Renal cortical epithelial cell (primary cell): Measurements from ENCODE around the gene BTBD6. TPM values are rescaled to one million over a fixed set of nuclear protein-coding genes. Genes with fewer than 3 reads are reported as not detected.
"Not testable (repeated sequence)": the region's sequence is repeated elsewhere in the genome, so short reads cannot be mapped to it uniquely, and the experiment has no call there.

Experiments
- DNase-seq: peaks from one replicate; pipeline ENCODE4 v3.0.0-alpha.2; 2011; ENCODE audit warnings: low read depth
- total RNA-seq: library from RNA; depleted of rRNA; stranded (reverse); fragments of >200 nt; gene quantifications from 2 replicates; pipeline ENCODE4 v1.2.3, GENCODE V29; 2014

Gene BTBD6
- total RNA-seq, 1 donor from 2014 or later = 26.5 TPM

DNA sequence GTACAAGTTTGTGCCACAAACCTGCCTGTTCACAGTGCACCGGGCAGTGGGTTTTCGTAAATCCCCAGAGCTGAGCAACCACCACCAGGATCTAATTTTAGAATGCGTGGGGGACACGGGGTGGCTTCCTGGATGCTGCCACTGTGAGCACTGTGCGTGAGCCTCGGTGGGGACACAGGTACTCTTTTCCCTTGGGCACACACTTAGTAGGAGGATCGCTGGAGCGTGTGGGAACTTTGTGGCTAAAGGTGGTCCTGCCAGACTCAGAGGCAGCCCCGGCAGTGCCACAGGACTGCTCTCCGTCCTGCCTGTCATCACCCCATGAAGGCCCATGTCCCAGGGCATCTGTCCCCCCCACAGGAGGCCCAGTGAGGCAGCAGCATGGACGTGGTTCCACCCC is 21.1 kb downstream of the BTBD6 start:
- DNase-seq = no peak

DNA sequence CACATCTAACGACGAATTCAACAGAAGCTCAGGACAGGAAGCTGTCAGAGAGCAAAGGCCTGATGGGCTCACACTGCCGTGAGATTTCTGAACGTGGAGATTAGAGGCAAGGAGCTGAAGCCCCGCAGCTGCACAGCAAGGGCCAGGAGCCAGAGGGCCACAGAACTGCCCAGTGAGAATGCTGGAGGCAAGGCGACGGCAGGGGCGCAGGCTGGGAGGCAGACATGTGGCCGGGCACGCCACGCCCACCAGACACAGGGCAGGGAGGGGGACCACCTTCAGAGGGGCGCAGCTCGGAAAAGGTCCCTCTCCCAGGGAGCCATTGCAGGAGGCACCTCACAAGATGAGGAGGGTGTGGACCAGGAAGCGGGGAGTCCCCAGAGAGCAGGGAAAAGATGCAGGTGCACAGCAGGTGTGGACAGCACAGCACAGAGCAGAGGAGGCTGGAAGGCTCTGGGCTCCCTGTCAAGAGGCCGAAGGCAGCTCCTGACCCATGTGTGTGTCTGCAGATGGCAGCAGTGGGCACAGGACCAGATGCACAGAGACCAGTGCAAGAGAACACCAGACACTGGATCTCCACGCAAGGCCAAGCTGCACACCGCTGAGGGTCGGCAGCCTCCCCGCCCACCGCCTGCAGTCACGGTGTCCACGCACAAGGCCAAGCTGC is 23.0 kb downstream of the BTBD6 start:
- DNase-seq = no peak

DNA sequence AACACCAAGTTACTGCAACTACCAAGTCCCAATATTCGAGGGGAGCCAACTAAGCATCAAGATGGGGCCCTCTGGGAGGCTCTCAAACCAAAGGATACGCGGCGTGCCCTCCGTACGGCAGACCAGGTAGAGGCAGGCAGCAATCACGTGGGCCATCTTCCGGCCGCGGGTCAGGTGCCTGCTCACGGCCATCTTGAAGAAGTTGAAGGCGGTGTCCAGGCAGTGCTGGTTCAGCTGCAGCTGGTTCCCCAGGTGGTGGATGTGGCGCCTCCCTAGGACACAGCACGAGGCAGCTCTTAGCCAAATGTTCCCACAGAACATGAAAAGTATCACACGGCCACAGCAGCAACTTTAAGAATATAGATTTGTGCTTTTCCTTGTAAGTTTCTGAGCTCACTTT is 24.3 kb downstream of the BTBD6 start:
- DNase-seq = no peak

DNA sequence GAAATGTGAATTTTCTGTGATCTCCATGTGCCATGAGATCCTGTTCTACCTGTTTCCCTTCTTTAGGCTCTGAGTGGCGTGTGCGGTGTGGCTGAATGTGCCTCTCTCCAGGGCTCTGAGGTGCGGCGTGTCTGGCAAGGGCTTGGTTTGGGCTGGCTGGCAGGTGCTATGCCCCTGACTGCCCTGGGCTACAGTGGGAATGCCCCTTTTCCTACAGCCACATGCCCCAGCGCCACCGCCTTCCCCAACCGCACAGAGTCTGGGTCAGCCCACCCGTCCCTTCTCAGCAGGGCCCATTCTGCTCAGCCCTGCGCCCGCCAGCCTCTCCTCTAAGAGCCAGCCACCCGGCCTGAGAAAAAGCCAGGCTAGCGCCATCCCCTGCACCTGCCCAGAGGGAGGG is 24.7 kb downstream of the BTBD6 start:
- DNase-seq = no peak

DNA sequence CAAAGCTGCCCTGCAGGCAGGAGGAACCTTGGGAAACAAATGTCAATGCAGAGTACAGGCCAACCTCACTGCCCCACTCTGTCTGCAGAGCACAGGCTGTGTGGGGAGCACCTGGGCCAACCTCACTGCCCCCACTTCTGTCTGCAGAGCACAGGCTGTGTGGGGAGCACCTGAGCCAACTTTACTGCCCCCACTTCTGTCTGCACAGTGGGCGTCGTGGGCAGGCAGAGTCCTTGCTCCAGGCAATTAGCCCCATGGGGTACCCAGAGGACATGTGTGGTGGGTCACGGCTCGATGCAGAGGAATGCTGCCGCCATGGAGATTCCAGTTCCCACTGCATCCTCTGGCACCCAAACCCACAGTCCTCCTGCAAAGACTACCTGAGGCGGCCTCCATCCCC is 26.3 kb downstream of the BTBD6 start:
- DNase-seq = no peak

DNA sequence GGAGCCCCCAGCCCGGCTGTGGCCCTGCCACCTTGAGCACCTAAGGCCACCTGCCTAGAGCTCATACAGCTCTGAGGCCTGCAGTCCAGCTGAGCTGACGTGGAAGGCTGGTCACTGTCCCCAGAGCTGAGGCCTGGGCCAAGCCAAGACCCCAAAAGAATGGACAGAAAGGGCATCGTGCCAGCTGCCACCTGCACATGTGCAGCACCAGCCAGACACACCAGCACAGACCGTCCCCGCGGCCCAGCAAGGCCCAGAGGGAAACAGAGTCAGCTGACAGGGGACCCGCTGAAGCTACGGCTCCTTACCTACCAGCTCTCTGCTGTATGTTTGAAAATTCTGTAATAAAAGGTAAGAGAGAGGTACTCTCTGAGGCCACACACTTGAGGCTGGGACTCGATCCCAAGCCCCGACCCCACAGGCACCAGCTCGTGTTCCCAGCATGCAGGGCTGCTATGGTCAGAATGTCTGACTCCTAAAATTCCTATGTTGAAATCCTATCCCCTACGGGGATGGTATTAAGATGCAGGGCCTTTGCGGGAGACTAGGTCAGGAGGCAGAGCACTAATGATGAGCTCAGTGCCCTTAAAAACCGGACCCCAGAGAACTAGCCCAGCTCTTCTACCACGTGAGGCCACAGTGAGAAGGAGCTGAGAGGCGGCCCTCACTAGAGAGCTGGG is 27.1 kb downstream of the BTBD6 start:
- DNase-seq = peak; percentile 23

DNA sequence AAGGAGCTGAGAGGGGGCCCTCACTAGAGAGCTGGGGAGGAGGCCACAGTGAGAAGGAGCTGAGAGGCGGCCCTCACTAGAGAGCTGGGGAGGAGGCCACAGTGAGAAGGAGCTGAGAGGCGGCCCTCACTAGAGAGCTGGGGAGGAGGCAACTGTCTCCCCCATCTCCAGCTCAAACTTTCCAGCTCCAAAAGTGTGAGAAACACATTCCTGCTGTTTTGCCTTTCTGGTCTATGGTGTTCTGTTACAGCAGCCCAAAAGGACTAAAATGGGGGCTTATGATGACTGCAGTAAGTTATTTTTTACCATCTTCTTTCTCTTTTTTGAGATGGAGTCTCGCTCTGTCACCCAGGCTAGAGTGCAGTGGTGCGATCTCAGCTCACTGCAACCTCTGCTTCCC is 29.1 kb downstream of the BTBD6 start:
- not testable (repeated sequence) for DNase-seq

DNA sequence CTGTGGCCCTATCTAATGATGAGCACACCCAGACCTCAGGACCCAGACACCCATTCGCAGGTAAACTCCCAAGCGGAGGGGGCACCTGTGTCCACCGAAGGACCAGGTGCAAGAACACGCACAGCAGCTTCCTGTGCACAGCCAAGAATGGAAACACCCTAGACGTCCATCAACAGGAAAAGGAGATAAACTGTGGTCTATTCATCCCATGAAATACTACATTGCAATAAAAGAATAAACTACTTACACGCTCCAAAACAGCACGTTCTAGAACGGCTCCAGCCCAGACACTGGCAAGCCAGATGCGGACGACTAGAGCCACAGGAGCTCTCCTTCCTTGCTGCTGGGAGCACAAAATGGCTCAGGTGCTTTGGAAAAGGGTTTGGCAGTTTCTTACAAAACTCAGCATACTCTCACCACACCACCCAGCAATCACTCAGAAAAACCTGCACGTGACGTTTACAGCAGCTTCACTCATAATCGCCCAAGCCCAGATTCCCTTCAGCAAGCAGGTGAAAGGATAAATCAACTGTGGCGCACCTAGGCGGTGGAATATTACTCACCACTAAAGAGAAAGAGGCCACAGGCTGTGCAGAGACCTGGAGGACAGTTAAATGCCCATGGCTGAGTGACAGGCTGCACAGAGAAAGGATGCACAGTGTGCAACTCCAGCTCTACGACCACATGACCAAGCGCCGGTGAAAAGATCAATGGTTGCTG is 31.5 kb downstream of the BTBD6 start:
- no peak for DNase-seq

DNA sequence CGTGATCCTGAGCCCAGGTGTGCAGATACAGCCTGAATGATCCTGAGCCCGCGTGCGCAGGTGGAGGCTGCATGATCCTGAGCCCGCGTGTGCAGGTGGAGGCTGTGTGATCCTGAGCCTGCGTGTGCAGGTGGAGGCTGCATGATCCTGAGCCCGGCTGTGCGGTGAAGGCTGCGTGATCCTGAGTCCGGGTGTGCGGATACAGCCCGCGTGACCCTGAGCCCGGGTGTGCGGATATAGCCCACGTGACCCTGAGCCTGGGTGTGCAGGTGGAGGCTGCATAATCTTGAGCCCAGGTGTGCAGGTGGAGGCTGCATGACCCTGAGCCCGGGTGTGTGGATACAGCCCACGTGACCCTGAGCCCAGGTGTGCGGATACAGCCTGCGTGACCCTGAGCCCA is 32.2 kb downstream of the BTBD6 start:
- DNase-seq = no peak

DNA sequence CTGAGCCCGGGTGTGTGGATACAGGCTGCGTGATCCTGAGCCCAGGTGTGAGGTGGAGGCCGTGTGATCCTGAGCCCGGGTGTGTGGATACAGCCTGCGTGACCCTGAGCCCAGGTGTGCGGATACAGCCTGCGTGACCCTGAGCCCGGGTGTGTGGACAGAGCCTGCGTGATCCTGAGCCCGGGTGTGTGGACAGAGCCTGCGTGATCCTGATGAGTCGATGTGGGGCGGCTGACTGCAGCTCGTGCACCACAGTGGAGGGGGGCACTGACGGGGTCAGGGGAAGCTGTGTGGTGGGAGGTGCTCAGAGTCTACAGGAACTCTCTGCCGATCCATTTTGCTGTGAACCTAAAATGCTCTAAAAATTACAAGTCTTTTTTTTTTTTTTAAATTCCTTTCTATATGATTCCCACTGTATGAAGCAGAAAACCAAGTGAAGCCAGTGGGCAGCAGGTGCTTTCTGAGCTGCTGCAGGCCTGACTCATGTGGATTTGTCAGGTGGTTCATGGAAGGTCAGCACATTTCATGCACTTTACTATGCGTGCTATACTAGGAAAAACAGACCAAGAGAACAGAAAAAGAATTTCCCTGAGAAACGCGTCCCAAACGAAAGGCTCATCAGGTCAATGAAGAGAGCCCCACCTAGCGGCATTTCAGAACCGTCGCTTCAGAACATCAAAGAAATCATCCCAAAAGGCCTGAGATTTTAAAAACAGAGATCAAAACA is 33.2 kb downstream of the BTBD6 start:
- DNase-seq = peak; percentile 82

DNA sequence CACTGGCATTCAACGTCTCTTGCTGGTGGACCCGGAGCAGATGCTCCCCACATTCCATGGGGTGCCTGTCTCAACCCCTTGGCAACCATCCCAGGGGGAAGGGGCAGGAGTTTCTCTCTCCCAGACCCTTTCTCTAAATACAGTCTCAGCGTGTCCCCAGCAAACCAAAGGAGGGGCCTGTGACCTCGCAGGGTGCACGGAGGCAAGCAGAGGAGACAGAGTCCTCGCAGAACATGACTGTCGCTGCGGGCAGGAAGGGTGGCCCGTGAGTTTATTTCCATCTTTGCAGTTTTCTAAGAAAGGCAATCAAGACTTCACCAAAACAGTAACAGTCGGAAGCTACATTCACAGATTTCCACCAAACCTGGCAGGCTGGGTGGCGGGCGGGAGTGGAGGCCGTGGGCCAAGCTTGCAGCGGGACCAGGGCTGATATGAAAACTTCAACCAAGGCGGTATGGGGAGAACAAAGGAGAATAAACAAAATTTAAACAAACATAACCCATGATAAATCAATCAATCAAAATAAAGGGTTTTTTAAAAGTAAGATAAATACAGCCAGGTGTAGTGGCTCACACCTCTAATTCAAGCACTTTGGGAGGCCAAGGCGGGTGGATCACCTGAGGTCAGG is 33.9 kb downstream of the BTBD6 start:
- DNase-seq = no peak

DNA sequence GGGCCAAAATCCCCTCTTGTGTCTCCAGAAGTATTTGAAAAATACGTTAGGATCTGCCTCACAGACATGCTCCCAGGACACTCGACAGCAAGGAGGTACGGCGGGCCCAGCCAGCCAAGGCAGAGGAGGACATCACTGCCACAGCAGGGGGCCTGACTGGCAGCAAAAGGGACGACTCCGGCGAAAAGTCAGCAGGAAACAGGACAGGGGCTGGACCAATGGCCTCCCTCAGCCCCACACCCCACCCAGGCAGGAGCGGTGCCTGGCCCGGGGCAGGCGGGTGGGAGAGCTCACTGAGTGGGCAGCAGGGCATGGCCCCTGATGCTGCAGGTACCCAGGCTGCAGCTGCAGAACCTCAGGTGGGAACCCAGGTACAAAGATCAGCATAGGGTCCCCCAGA is 34.7 kb downstream of the BTBD6 start:
- DNase-seq = no peak

DNA sequence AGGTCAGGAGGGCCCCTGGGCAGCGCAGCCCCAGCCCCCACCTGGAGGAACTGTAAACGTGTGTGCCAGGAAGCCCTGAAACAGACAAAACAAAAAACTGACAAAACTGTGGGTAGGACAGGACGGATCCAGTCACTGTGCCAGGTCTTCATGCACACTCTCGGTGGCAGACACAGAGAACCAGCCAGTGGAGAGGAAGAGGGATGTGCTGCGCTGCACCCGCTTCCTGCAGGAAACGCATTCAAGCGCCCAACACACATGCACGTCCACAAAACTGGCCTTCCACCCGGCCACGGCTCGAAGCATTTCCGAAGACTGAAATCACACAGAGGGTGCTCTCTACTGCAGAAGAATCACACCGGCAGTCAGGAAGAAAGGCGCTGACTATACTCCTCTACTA is 35.6 kb downstream of the BTBD6 start:
- DNase-seq = no peak

DNA sequence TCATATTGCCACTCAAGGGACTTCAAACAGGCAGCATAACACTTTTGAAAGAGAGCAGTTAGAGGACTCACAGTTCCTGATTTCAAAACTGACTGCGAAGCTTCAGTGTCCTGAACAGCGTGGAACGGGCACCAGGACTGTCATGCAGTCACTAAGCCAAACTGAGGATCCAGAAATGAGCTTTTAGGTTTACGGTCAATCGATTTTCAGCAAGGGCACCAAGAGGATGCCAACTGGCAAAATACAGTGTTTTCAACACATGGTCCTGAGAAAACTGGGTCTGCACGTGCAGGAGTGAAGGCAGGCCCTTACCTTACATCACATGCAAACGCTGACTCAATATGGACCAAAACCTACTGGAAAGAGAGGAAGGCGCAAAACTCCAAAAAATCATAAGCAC is 36.8 kb downstream of the BTBD6 start:
- DNase-seq = no peak

DNA sequence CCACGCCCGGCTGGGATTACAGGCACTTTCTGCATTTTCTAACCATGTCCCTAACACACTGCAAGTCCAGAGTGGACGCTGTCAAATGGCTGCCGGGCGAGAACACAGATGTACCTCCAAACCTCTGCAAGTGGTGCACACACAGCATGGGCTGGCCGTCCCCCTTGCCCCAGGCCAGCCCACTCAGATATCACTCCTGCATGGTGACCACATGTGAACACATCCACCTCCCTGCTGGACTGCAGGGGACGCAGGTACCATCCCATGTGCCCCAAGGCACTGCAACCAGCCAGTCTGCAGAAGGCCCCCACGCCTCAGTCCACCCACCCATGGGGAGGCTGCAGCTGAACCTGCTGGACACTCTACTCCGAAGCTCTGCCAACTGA is 38.4 kb downstream of the BTBD6 start:
- DNase-seq = no peak

DNA sequence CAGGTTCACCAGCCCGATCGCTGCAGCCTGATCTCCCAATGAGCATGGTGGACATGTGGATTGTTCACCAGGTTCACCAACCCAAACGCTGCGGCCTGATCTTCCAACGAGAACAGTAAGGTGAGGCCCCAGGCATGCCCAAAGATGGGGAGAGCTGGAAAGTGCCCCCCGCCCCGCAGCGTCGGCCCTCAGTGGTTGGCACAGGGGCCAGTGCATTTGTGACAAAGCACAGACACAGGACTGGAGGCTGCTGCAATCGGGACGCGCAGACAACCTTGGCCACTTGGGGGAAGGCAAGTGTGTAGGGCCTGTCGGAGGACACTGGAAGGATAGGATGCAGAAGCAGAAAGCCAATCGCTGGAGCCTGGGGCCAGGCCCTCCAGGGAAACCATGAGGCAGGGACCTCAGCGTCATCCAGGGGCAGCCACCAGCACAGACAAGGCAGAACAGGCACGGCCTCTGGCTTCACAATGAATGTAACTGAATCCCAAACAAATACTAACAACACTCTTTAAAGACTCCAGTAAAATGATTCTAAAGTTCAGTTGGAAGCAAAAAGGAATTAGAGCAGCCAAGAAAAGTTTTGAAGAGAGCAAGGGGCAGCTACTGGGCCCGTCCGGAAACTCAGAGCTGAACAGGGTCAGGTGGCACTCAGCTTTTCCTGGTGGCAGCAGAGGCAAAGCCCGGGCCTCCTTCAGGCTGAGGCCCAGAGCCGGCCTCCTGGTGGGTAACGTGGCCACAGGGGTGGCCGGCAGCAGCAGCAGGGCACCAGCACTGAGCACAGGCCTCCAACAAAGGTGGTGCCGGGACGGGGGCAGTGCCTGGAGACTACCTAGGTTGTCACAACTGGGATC is 39.1 kb downstream of the BTBD6 start:
- no peak for DNase-seq

DNA sequence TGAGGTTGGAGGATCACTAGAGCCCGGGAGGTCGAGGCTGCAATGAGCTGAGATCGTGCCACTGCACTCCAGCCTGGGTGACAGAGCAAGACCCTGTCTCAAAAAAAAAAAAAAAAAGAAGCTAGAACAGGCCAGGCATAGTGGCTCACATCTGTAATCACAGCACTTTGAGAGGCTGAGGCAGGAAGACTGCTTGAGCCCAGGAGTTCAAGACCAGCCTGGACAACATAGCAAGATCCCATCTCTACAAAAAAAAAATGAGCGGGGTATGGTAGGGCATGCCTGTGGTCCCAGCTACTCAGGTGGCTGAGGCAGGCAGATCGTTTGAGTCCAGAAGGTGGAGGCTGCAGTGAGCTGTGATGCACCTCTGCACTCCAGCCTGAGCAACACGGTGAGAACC is 40.6 kb downstream of the BTBD6 start:
- not testable (repeated sequence) for DNase-seq

DNA sequence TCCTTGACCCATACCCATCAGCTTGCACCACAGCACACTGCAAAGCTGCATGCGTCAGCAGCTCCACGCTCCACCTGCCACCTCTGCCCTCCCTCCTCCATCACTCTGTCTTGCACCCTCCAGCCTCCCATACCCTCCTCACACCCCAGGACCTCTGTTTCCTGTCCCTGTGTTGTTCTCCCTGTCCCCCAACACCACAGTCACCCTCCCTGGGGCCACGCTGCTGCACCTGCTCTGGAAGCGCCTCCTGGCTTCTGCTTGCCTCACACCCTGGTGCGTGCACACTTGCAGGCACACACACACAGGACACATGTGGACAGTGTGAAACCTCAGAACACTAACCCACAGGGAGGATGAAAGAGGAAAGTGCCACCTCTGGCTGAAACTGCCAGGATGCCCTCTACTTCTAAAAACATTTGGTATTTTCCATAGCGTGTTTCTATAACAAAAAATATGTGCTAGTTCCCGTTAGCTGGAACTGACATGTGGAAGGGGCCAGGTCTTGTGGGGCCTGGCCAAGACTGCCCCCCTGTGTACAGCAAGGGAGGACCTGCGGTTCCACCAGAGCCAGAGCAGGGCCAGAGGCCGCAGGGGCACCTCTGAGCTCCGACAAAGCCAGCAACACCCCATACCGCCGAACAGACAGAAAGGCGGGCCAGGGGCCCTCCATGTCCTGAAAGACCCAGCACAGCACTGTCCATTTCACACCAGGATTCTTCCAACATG is 42.5 kb downstream of the BTBD6 start:
- DNase-seq = peak; percentile 38

DNA sequence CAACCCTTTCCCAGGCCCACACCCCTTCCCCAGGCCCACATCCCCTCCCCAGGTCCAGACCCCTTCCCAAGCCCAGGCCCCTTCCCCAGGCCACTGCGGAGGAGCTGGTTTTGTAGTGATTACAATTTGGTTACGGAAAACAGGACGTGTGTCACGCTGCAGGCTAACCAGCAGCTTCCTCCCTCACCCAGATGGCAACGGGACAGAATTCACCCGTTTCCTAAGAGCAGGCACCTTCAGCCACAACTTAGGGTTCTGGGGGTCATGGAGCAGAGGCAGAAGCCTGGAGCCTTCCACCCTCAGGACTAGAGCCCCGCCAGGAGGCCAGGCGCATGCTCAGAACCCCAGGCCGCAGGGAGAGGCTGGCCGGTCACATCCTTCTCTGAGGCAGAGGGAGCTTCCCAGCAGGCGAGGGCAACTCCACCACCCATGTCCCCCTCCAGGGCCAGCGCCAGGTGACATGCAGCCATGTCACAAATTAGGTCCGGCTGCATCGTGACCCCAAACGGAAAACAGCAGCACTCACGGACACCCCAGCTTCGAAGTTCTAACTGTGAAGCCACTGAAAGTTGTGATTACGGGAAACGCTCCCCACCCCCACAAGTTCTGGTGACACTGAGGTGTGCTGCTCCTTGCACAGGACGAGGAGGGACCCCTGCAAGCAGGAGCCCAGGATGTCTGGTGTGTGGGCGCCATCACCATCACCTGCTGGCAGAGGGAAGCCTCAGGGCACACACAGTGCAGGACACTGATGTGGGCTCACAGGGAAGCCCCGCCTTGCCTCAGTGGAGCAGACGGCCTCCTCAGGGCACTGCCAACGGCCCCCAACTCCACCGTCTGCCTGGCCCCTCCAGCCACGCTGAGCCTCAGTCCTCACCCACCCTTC is 44.7 kb downstream of the BTBD6 start:
- DNase-seq = no peak
